A673 (cell line): ENCODE measurements around the gene ASB16. TPM values are rescaled to one million over a fixed set of nuclear protein-coding genes. Genes with fewer than 3 reads are reported as not detected.

Source experiments
- BruUV-seq: library from RNA; stranded (reverse); fragments of 400-500 nt; replicated peaks from 2 replicates; lab custom pipeline; 2021; lab: Mats Ljungman, UMichigan
- CTCF ChIA-PET: fragments of 300-600 bp; sonication (Branson Sonifier 250); formaldehyde crosslinking; loops from one replicate; lab custom pipeline; 2022; ENCODE audit warnings: antibody characterized with exemption; lab: Charles Lee
- POLR2A ChIA-PET: fragments of 300-600 bp; sonication (Branson Sonifier 250); formaldehyde crosslinking; loops from one replicate; lab custom pipeline; 2022; ENCODE audit warnings: antibody characterized with exemption; ENCODE audit not compliant: low non-redundant PET; lab: Charles Lee
- DNase-seq: peaks from one replicate; pipeline ENCODE4 v3.0.0-alpha.2; 2015; ENCODE audit warnings: low spot score
- H3K27ac ChIP-seq: fragments of 200-600 bp; sonication (generic); 2 replicates; pipeline ENCODE4 v1.5.1; 2016; ENCODE audit warnings: mixed run types, low read depth, mild to moderate bottlenecking, mixed read lengths, antibody characterized with exemption, low read length; ENCODE audit not compliant: poor library complexity, severe bottlenecking
- H3K27me3 ChIP-seq: fragments of 200-600 bp; sonication (generic); replicated peaks from 2 replicates; pipeline ENCODE4 v1.6.1; 2017; ENCODE audit warnings: mixed run types, low read depth, mild to moderate bottlenecking, mixed read lengths, antibody characterized with exemption, low read length; ENCODE audit not compliant: insufficient read depth, poor library complexity
- H3K36me3 ChIP-seq: fragments of 200-600 bp; sonication (generic); 2 replicates; pipeline ENCODE4 v1.6.1; 2016; ENCODE audit warnings: mixed run types, mild to moderate bottlenecking, mixed read lengths, antibody characterized with exemption, low read length; ENCODE audit not compliant: insufficient read depth, poor library complexity, severe bottlenecking
- H3K4me1 ChIP-seq: fragments of 200-600 bp; sonication (generic); 2 replicates; pipeline ENCODE4 v1.6.1; 2017; ENCODE audit warnings: mixed run types, mild to moderate bottlenecking, mixed read lengths, antibody characterized with exemption, low read length; ENCODE audit not compliant: insufficient read depth, poor library complexity, severe bottlenecking
- H3K4me3 ChIP-seq: fragments of 200-600 bp; sonication (generic); 2 replicates; pipeline ENCODE4 v1.5.1; 2016; ENCODE audit warnings: low read depth, mixed run types, mild to moderate bottlenecking, mixed read lengths, low read length; ENCODE audit not compliant: poor library complexity, severe bottlenecking
- H3K9me3 ChIP-seq: fragments of 200-600 bp; sonication (generic); 2 replicates; pipeline ENCODE4 v1.6.1; 2016; ENCODE audit warnings: mixed run types, low read depth, mild to moderate bottlenecking, mixed read lengths, antibody characterized with exemption, low read length; ENCODE audit not compliant: poor library complexity, severe bottlenecking
- CTCF ChIP-seq: fragments of 300-800, 200-600 bp; sonication (generic); conservative IDR thresholded peaks from 2 replicates; pipeline ENCODE4 v1.5.1; 2017; ENCODE audit warnings: low read depth, mild to moderate bottlenecking, antibody characterized with exemption, low read length, moderate library complexity, mixed read lengths
- EZH2 ChIP-seq: fragments of 200-600 bp; sonication (generic); IDR thresholded peaks from 2 replicates; pipeline ENCODE4 v1.6.1; 2017; ENCODE audit warnings: borderline replicate concordance, low read depth, mild to moderate bottlenecking, mixed read lengths, antibody characterized with exemption, low read length; ENCODE audit not compliant: poor library complexity, severe bottlenecking
- intact Hi-C: fragments of 100-400 bp; cut with micrococcal nuclease; formaldehyde crosslinking; loops from one replicate; pipeline ENCODE4 v1.10.0; 2022; ENCODE audit not compliant: unreplicated experiment
- total RNA-seq: library from RNA; stranded (reverse); gene quantifications from 2 replicates; pipeline ENCODE4 v1.2.3, GENCODE V29; 2021

ASB16 gene
- total RNA-seq, 1 experiment from 2014 or later = 0.17 TPM

DNA sequence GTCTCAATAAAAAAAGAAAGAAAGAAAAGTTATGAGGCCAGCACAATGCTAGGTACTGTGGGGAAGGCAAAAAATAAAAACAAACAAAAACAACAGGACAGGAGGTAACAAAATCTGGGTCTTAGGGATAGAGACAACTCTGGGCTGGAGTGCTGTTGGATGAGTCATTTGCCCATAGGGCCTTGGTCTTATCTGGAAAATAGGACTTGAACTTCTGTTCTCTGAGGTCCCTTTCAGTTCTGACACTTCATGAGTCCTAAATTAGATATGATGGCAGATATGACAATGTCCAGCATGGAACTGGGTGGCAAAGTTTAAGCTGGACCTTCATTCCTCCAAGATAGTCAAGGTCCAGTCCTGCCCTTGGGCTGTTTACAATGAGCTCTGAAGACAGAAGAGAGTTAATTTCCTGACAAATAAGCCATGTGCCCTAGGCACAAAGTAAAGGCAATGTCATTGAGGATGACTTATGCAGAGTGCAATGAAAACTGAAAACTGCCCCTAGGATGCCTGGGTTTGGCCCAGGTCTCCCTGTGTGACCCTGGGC, 38.2 kb upstream of the ASB16 start:
- intact Hi-C loops = no loop called here
- ChIA-PET POLR2A (no interaction called here), CTCF (no interaction called here)
- Histone ChIP-seq H3K36me3 (no peaks in the 10 kb centered on the region), H3K4me3 (no peak overlapping the region), H3K4me1 (no peaks in the 10 kb centered on the region), H3K9me3 (no peaks in the 10 kb centered on the region), H3K27ac (no peak overlapping the region), H3K27me3 (no peaks in the 10 kb centered on the region)
- TF ChIP-seq EZH2 = no peak
- TF ChIP-seq CTCF = no peak
- no TSS peak for BruUV-seq
- no peak for DNase-seq

GRCh38 chr17:44133918-44134476, 36.5 kb upstream of the ASB16 start:
- H3K4me1 ChIP-seq = peaks cover 7% of the 10 kb centered on the region
- TF ChIP-seq EZH2 (no peak), CTCF (no peak)

DNA sequence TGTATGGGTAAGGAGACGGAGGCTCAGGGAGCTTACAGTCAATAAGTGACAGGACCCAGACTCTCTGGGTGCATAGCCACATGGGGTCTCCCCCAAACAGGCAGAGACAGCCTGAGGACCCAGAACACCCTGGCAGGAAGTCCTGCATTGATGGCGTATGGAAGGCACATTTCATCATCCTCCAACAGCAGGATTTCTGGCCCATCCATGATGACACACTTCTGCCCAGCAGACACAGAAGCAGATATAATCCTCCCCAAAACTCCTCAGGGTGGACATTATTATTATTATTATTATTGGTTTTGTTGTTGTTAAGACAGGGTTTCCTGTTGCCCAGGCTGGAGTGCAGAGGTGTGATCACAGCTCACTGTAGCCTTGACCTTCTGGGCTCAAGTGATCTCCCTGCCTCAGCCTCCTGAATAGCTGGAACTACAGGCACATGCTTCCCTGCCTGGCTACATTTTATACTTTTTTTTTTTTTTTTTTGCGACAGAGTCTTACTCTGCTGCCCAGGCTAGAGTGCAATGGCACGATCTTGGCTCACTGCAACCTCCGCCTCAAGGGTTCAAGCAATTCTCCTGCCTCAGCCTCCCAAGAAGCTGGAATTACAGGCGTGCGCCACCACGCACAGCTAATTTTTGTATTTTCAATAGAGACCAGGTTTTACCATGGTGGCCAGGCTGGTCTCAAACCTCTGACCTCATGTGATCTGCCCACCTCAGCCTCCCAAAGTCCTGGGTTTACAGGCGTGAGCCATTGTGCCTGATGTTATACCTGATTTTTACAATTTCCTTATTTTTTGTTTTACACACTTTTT, 35.5 kb upstream of the ASB16 start:
- Histone ChIP-seq H3K4me1 (peaks cover 8% of the 10 kb centered on the region), H3K27me3 (no peaks in the 10 kb centered on the region), H3K9me3 (no peaks in the 10 kb centered on the region), H3K4me3 (no peak overlapping the region), H3K27ac (no peak overlapping the region), H3K36me3 (no peaks in the 10 kb centered on the region)
- BruUV-seq = no TSS peak
- CTCF ChIA-PET = interaction anchor here (0.6 kb wide), 1 partner anchor 34 kb away, joined by 3 read pairs; no protein-coding TSS in a partner anchor
- TF ChIP-seq EZH2 (no peak), CTCF (no peak)
- no peak for DNase-seq
- intact Hi-C loops = no loop called here
- POLR2A ChIA-PET = no interaction called here

More at GRCh38 chr17:44133918-44134476, 36.5 kb upstream of the ASB16 start:
- POLR2A ChIA-PET = interaction anchor here (0.6 kb wide), 1 partner anchor 104 kb away, joined by 4 read pairs; no protein-coding TSS in a partner anchor
- CTCF ChIA-PET = no interaction called here
- Histone ChIP-seq H3K36me3 (no peaks in the 10 kb centered on the region), H3K27ac (no peak overlapping the region), H3K4me3 (no peak overlapping the region), H3K9me3 (no peaks in the 10 kb centered on the region), H3K27me3 (no peaks in the 10 kb centered on the region)
- BruUV-seq = no TSS peak
- DNase-seq = no peak
- intact Hi-C loops = no loop called here
